Measurements from ENCODE around the gene ELAVL4.
A peak's percentile ranks its signal among the peaks of the same experiment; 100 is the strongest.

The ELAVL4 gene

GRCh38 chr1:50175719-50176639 lies 67.3 kb downstream of the ELAVL4 start:
- no peak for DNase-seq (ENCODE audit: low read depth)
- no peak for TF ChIP-seq CTCF (conservative IDR thresholded peaks at IDR 0.05; ENCODE audit: low read length)
- H3K4me3 ChIP-seq (ENCODE audit: low read length): no peak overlapping the region

GRCh38 chr1:50177994-50178393 lies 69.3 kb downstream of the ELAVL4 start:
- no peak for TF ChIP-seq CTCF (conservative IDR thresholded peaks at IDR 0.05; ENCODE audit: low read length)
- H3K4me3 ChIP-seq (ENCODE audit: low read length): no peak overlapping the region
- no peak for DNase-seq (ENCODE audit: low read depth)

- no peak for TF ChIP-seq CTCF (conservative IDR thresholded peaks at IDR 0.05; ENCODE audit: low read length)
- DNase-seq (ENCODE audit: low read depth): no peak
These were observed 70.9 kb downstream of the ELAVL4 start for GRCh38 chr1:50179639-50180038.

GRCh38 chr1:50180367-50180766 lies 71.6 kb downstream of the ELAVL4 start:
- TF ChIP-seq CTCF (conservative IDR thresholded peaks at IDR 0.05; ENCODE audit: low read length): no peak
- H3K4me3 ChIP-seq (ENCODE audit: low read length): no peak overlapping the region

More at GRCh38 chr1:50179639-50180038, 70.9 kb downstream of the ELAVL4 start:
- no peak overlapping the region for H3K4me3 ChIP-seq (ENCODE audit: low read length)

GRCh38 chr1:50181027-50181663 lies 72.4 kb downstream of the ELAVL4 start:
- TF ChIP-seq CTCF (conservative IDR thresholded peaks at IDR 0.05; ENCODE audit: low read length): no peak
- no peak overlapping the region for H3K4me3 ChIP-seq (ENCODE audit: low read length)
- peak; percentile 8 for DNase-seq (ENCODE audit: low read depth)

More at GRCh38 chr1:50180367-50180766, 71.6 kb downstream of the ELAVL4 start:
- DNase-seq (ENCODE audit: low read depth): no peak

GRCh38 chr1:50183378-50184133 lies 74.8 kb downstream of the ELAVL4 start:
- no peak for TF ChIP-seq CTCF (conservative IDR thresholded peaks at IDR 0.05; ENCODE audit: low read length)
- H3K4me3 ChIP-seq (ENCODE audit: low read length): no peak overlapping the region
- no peak for DNase-seq (ENCODE audit: low read depth)
